Measurements from ENCODE around the gene FYCO1. TPM values are rescaled to one million over a fixed set of nuclear protein-coding genes. Genes with fewer than 3 reads are reported as not detected.

FYCO1 gene
- total RNA-seq, 1 donor from 2014 or later = 26.7 TPM

DNA sequence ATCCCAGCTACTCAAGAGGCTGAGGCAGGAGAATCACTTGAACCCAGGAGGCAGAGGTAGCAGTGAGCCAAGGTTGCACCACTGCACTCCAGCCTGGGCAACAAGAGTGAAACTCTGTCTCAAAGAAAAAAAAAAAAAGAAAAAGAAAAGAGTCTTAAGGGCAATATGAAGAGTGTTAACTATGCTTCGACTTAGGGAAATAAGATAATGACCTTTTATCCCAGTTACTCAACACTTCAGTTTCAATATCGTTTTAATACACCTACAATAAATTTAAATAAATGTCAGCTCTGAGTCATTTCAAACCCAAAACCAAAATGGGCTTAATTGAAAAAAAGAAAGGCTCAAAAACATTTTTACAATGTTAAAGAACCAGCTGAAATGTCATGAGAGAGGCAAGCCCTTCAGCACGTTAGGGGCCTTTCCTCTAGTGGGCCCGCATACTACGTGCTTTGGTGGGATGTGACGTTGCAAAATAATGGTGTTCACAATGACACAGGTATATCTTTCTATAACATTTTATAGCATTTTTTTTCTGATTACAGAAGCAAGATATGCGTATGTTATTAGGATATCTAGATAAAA is 15.3 kb downstream of the FYCO1 start:
- TF ChIP-seq, protein P1, sequence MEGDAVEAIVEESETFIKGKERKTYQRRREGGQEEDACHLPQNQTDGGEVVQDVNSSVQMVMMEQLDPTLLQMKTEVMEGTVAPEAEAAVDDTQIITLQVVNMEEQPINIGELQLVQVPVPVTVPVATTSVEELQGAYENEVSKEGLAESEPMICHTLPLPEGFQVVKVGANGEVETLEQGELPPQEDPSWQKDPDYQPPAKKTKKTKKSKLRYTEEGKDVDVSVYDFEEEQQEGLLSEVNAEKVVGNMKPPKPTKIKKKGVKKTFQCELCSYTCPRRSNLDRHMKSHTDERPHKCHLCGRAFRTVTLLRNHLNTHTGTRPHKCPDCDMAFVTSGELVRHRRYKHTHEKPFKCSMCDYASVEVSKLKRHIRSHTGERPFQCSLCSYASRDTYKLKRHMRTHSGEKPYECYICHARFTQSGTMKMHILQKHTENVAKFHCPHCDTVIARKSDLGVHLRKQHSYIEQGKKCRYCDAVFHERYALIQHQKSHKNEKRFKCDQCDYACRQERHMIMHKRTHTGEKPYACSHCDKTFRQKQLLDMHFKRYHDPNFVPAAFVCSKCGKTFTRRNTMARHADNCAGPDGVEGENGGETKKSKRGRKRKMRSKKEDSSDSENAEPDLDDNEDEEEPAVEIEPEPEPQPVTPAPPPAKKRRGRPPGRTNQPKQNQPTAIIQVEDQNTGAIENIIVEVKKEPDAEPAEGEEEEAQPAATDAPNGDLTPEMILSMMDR (IDR thresholded peaks at IDR 0.05; ENCODE audit: insufficient read depth, low read length, poor library complexity, severe bottlenecking) = no peak
- H3K27me3 ChIP-seq (ENCODE audit: control insufficient read depth, insufficient read depth, low read length) = no peaks in the 10 kb centered on the region
- DNase-seq (ENCODE audit: low read depth) = no peak
- H3K36me3 ChIP-seq (ENCODE audit: control insufficient read depth, insufficient read depth, low read length) = peaks cover 4% of the 10 kb centered on the region
- no peak overlapping the region for H3K4me3 ChIP-seq (ENCODE audit: low read depth, low read length)

DNA sequence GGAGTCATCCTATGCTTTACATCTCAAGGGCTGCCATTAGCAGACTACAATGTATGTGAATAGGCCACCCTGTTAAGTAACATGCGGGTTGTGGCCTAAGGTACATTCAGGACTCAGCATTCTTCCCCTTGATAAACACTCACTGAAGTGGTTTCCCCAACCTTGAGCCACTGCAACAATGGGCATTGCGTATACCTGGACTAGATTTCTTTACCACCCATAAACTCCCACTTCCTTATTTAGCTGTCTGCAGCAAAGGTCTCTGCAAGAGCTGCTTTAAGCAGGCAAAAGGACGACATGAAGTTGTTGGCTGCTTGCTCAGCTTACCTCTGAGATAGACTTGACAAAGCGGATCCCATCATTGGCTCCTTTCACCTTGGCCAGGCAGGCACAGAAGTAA is 16.2 kb downstream of the FYCO1 start:
- TF ChIP-seq, protein P1 (IDR thresholded peaks at IDR 0.05; ENCODE audit: insufficient read depth, low read length, poor library complexity, severe bottlenecking) = no peak
- H3K27me3 ChIP-seq (ENCODE audit: control insufficient read depth, insufficient read depth, low read length) = no peaks in the 10 kb centered on the region
- peaks cover 4% of the 10 kb centered on the region for H3K36me3 ChIP-seq (ENCODE audit: control insufficient read depth, insufficient read depth, low read length)
- H3K4me3 ChIP-seq (ENCODE audit: low read depth, low read length) = no peak overlapping the region
- no peak for DNase-seq (ENCODE audit: low read depth)

DNA sequence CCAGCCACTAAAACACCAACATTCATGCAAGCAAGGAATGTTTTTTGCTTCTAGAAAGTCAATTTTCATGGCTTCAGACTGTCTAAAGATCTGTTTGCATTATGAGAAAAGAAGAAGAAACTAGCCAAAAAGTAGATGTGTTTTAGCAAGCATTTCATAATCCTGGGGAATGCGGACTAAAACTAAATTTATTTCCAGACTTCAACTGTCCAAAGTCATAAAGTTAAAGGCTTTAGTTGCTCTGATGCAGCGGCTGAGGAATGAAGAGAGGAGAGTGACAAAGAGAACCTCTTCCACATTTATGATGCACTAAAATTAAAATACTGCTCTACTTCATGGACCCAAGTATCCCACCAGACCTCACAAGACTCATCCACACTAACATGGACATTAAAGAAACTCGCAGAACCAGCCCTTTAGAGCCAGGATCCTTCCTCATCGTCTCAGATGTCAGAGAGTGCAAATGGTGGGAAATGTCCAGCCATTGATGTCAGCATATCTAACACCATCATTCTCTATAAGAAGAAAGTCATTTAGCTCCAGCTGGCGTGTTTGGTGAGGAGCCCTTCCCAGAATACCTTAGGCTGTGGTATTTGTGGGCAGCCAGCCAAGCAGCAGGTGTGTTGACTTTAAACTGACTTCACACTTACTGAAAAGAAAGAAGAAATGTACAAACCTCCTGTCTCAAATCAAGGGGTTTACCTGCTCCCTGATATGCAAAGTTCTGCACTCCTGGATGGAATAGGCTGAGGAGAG is 17.4 kb downstream of the FYCO1 start:
- TF ChIP-seq, protein P1 (IDR thresholded peaks at IDR 0.05; ENCODE audit: insufficient read depth, low read length, poor library complexity, severe bottlenecking) = no peak
- DNase-seq (ENCODE audit: low read depth) = no peak

DNA sequence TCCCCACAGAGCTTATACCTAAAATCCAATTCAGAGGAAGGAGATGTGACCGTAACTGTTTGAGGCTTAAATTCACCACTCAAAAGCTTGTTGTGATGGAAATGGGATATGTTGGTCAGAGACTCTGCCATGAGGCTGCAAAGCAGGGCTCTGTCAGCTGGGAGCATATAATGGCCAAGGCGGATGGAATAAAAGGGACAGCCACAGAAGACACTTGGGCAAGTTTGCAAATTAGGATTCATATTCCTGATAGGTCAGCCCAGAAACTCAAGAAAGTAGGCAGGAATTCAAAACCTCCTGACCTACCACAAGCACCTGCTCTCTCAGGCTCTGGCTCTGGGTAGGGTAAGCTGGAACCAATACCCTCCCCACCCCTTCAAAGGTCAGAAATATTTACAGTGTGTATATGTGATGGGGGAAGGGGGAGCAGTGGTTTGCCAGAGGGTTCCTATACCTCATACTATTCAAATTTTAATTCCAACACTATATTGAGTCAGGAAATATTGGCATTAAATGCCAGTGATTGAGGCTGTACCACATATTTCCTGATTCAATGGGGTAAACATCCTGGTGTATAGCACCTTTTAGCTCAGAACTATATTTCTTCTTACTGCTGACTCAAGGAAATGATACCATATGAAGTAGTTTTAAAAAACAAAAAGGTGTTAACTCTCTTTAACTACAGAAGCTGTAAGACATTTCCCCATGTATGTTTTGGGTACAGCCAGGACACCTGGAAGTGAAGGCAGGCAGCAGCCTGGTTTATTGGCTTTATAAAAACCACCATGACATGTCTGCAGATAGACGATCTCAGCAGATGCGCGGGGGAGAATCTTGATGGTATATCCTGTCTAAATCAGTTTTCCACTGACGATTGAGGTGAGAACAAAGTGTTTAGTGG is 19.2 kb downstream of the FYCO1 start:
- DNase-seq (ENCODE audit: low read depth) = no peak
- Histone ChIP-seq H3K4me3 (ENCODE audit: low read depth, low read length) (no peak overlapping the region), H3K36me3 (ENCODE audit: control insufficient read depth, insufficient read depth, low read length) (peaks cover 3% of the 10 kb centered on the region), H3K27me3 (ENCODE audit: control insufficient read depth, insufficient read depth, low read length) (no peaks in the 10 kb centered on the region)
- TF ChIP-seq, protein P1 (IDR thresholded peaks at IDR 0.05; ENCODE audit: insufficient read depth, low read length, poor library complexity, severe bottlenecking) = no peak

More for the DNA sequence above, 17.4 kb downstream of the FYCO1 start:
- no peaks in the 10 kb centered on the region for H3K27me3 ChIP-seq (ENCODE audit: control insufficient read depth, insufficient read depth, low read length)
- no peak overlapping the region for H3K4me3 ChIP-seq (ENCODE audit: low read depth, low read length)
- peaks cover 4% of the 10 kb centered on the region for H3K36me3 ChIP-seq (ENCODE audit: control insufficient read depth, insufficient read depth, low read length)

DNA sequence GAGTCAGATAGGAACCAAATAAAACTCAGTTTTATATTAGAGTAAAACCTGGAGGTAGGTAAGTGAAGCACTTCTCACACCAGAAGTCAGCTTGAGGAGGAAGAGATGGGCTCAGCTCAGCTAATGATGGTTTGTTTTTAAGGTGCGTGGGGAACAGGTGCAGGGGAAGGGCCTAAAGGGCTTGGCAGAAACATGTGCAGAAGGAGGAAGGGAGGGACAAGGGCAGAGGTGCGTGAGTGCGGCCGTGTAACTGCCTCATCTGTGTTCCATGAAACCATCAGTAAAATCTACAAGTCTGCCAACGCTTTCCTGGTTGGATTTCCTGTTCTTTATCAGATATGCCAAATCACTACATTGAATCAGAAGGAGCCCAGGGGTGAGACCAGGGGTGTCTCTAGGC is 19.9 kb downstream of the FYCO1 start:
- TF ChIP-seq, protein P1 (IDR thresholded peaks at IDR 0.05; ENCODE audit: insufficient read depth, low read length, poor library complexity, severe bottlenecking) = no peak
- H3K4me3 ChIP-seq (ENCODE audit: low read depth, low read length) = no peak overlapping the region
- H3K27me3 ChIP-seq (ENCODE audit: control insufficient read depth, insufficient read depth, low read length) = no peaks in the 10 kb centered on the region
- H3K36me3 ChIP-seq (ENCODE audit: control insufficient read depth, insufficient read depth, low read length) = peaks cover 3% of the 10 kb centered on the region
- no peak for DNase-seq (ENCODE audit: low read depth)
